ENCODE measurements around the gene KCNG2.

The KCNG2 gene

GRCh38 chr18:79851950-79852349 is 54.2 kb downstream of the KCNG2 start:
- TF ChIP-seq ZSCAN4 (tag by site-specific recombination; IDR thresholded peaks at IDR 0.05) (no peak), ZNF112 (tag by site-specific recombination; IDR thresholded peaks at IDR 0.05) (no peak), ZNF174 (tag by site-specific recombination; IDR thresholded peaks at IDR 0.05) (no peak)
- ChIA-PET POLR2A (no interaction called here), CTCF (no interaction called here)
- Histone ChIP-seq H3K4me1 (ENCODE audit: control insufficient read depth, insufficient read depth, low read length) (no peaks in the 10 kb centered on the region), H3K4me3 (ENCODE audit: low read depth, low read length) (no peak overlapping the region), H3K36me3 (ENCODE audit: control insufficient read depth in 2 of 2, insufficient read depth in 1 of 2, low read length in 2 of 2) (no peaks in the 10 kb centered on the region), H3K27ac (ENCODE audit: extremely low read depth, low read depth, low read length) (no peak overlapping the region), H3K9me3 (ENCODE audit: control insufficient read depth, insufficient read depth, low read depth, low read length) (no peaks in the 10 kb centered on the region)

GRCh38 chr18:79852561-79853302 is 55.0 kb downstream of the KCNG2 start:
- Histone ChIP-seq H3K4me1 (ENCODE audit: control insufficient read depth, insufficient read depth, low read length) (no peaks in the 10 kb centered on the region), H3K4me3 (ENCODE audit: low read depth, low read length) (no peak overlapping the region), H3K36me3 (ENCODE audit: control insufficient read depth in 2 of 2, insufficient read depth in 1 of 2, low read length in 2 of 2) (no peaks in the 10 kb centered on the region), H3K9me3 (ENCODE audit: control insufficient read depth, insufficient read depth, low read depth, low read length) (no peaks in the 10 kb centered on the region), H3K27ac (ENCODE audit: extremely low read depth, low read depth, low read length) (no peak overlapping the region)
- POLR2A ChIA-PET = no interaction called here
- no peak for TF ChIP-seq GLI4 (tag by site-specific recombination; IDR thresholded peaks at IDR 0.05)
- TF ChIP-seq ZNF2 (tag by site-specific recombination; IDR thresholded peaks at IDR 0.05) = no peak
- no peak for TF ChIP-seq ZNF830 (tag by site-specific recombination; IDR thresholded peaks at IDR 0.05; ENCODE audit: low read depth)
- no peak for TF ChIP-seq ZNF433 (tag by site-specific recombination; IDR thresholded peaks at IDR 0.05; ENCODE audit: low read depth)
- TF ChIP-seq ZNF580 (tag by site-specific recombination; IDR thresholded peaks at IDR 0.05) = no peak
- no peak for TF ChIP-seq KLF8 (tag by site-specific recombination; IDR thresholded peaks at IDR 0.05)
- no peak for TF ChIP-seq ZNF324 (tag by site-specific recombination; IDR thresholded peaks at IDR 0.05)
- no peak for TF ChIP-seq ZNF529 (tag by site-specific recombination; IDR thresholded peaks at IDR 0.05; ENCODE audit: insufficient replicate concordance)
- TF ChIP-seq ZNF626 (tag by site-specific recombination; IDR thresholded peaks at IDR 0.05) = no peak
- TF ChIP-seq ZNF645 (tag by site-specific recombination; IDR thresholded peaks at IDR 0.05) = no peak
- TF ChIP-seq ZNF514 (tag by site-specific recombination; IDR thresholded peaks at IDR 0.05) = no peak
- TF ChIP-seq EGR2 (tag by site-specific recombination; IDR thresholded peaks at IDR 0.05; ENCODE audit: low read depth) = no peak
- no peak for TF ChIP-seq RBAK (tag by site-specific recombination; IDR thresholded peaks at IDR 0.05)
- no peak for TF ChIP-seq ZNF221 (tag by site-specific recombination; IDR thresholded peaks at IDR 0.05; ENCODE audit: borderline replicate concordance)
- no peak for TF ChIP-seq ZNF664 (tag by site-specific recombination; IDR thresholded peaks at IDR 0.05)
- no peak for TF ChIP-seq ZNF24 (tag by site-specific recombination; IDR thresholded peaks at IDR 0.05)
- TF ChIP-seq ZBTB8A (tag by site-specific recombination; IDR thresholded peaks at IDR 0.05) = no peak
- no peak for TF ChIP-seq TCF7L2 (IDR thresholded peaks at IDR 0.05; ENCODE audit: borderline replicate concordance, low read depth, low read length)
- CTCF ChIA-PET = no interaction called here
